Cardiac muscle cell (in vitro differentiated cells and primary cell): ENCODE measurements around the gene RDH12. TPM values are rescaled to one million over a fixed set of nuclear protein-coding genes. Genes with fewer than 3 reads are reported as not detected.
A peak's percentile ranks its signal among the peaks of the same experiment; 100 is the strongest.

ENCODE experiments used
- DNase-seq, 2 donors: peaks; one replicate each; pipeline versions ENCODE4 v3.0.0 to v3.0.0-alpha.2; 2010 to 2017; ENCODE audit warnings: low read depth in 1 of 2, low spot score in 1 of 2
- H3K27ac ChIP-seq: fragments of 200-600 bp; sonication (generic); 2 replicates; pipeline ENCODE4 v1.5.1; 2016
- H3K27me3 ChIP-seq: fragments of 200-600 bp; sonication (generic); 2 replicates; pipeline ENCODE4 v1.6.0; 2016; ENCODE audit warnings: control low read depth
- H3K36me3 ChIP-seq: fragments of 200-600 bp; sonication (generic); 2 replicates; pipeline ENCODE4 v1.5.1; 2016; ENCODE audit warnings: control low read depth
- H3K4me1 ChIP-seq: fragments of 200-600 bp; sonication (generic); 2 replicates; pipeline ENCODE4 v1.8.1; 2017; ENCODE audit warnings: low read depth, mild to moderate bottlenecking, mixed run types
- H3K4me3 ChIP-seq: fragments of 200-600 bp; sonication (generic); 2 replicates; pipeline ENCODE4 v1.5.1; 2016; ENCODE audit warnings: mild to moderate bottlenecking
- H3K9me3 ChIP-seq: fragments of 200-600 bp; sonication (generic); 2 replicates; pipeline ENCODE4 v1.5.1; 2017; ENCODE audit warnings: low read depth, mild to moderate bottlenecking, control low read depth
- CTCF ChIP-seq: IDR thresholded peaks from 2 replicates; pipeline ENCODE4 v1.5.1; 2012; ENCODE audit warnings: low read depth, mild to moderate bottlenecking, low read length
- polyA plus RNA-seq: library from polyadenylated mRNA; unstranded; fragments of >200 nt; fragmentation: Nextera tagmentation; extraction: Ambion mirVana; gene quantifications from 2 replicates; pipeline ENCODE4 v1.2.1, GENCODE V29; 2016
- total RNA-seq: library from RNA; depleted of rRNA; stranded (reverse); fragments of >200 nt; gene quantifications from 2 replicates; pipeline ENCODE4 v1.2.3, GENCODE V29; 2016

The RDH12 gene
- total and polyA plus RNA-seq, 2 experiments from 2014 or later = 0.48 to 1.7 TPM

- Histone ChIP-seq H3K4me1 (no peaks in the 10 kb centered on the region), H3K27me3 (peaks cover 10% of the 10 kb centered on the region), H3K27ac (no peak overlapping the region), H3K36me3 (no peaks in the 10 kb centered on the region), H3K4me3 (no peak overlapping the region), H3K9me3 (no peaks in the 10 kb centered on the region)
- TF ChIP-seq CTCF = no peak
- peak in 1 of 2 donors; percentile 21 for DNase-seq
Measured at GRCh38 chr14:67719866-67720265, 18.2 kb downstream of the RDH12 start.

- DNase-seq = no peak
- H3K4me1 ChIP-seq = no peaks in the 10 kb centered on the region
- H3K27me3 ChIP-seq = peaks cover 10% of the 10 kb centered on the region
- no peaks in the 10 kb centered on the region for H3K9me3 ChIP-seq
- TF ChIP-seq CTCF = no peak
- no peak overlapping the region for H3K4me3 ChIP-seq
- no peak overlapping the region for H3K27ac ChIP-seq
- H3K36me3 ChIP-seq = no peaks in the 10 kb centered on the region
Measured at GRCh38 chr14:67721875-67722274, 20.2 kb downstream of the RDH12 start.

- Histone ChIP-seq H3K4me1 (no peaks in the 10 kb centered on the region), H3K36me3 (no peaks in the 10 kb centered on the region), H3K9me3 (no peaks in the 10 kb centered on the region), H3K4me3 (no peak overlapping the region), H3K27ac (no peak overlapping the region), H3K27me3 (peaks cover 10% of the 10 kb centered on the region)
- TF ChIP-seq CTCF = no peak
- DNase-seq = peak; percentile 53 to 75
Measured at GRCh38 chr14:67722293-67722692, 20.6 kb downstream of the RDH12 start.

GRCh38 chr14:67725171-67725570 lies 23.5 kb downstream of the RDH12 start:
- Histone ChIP-seq H3K36me3 (no peaks in the 10 kb centered on the region), H3K9me3 (no peaks in the 10 kb centered on the region), H3K4me3 (no peak overlapping the region), H3K4me1 (no peaks in the 10 kb centered on the region), H3K27me3 (peaks cover 7% of the 10 kb centered on the region), H3K27ac (no peak overlapping the region)
- no peak for TF ChIP-seq CTCF
- no peak for DNase-seq

- Histone ChIP-seq H3K36me3 (no peaks in the 10 kb centered on the region), H3K27me3 (no peaks in the 10 kb centered on the region), H3K4me3 (no peak overlapping the region), H3K9me3 (no peaks in the 10 kb centered on the region), H3K4me1 (no peaks in the 10 kb centered on the region), H3K27ac (no peak overlapping the region)
- no peak for TF ChIP-seq CTCF
- DNase-seq = no peak
Measured at GRCh38 chr14:67727361-67727760, 25.7 kb downstream of the RDH12 start.

GRCh38 chr14:67728258-67728657 lies 26.6 kb downstream of the RDH12 start:
- Histone ChIP-seq H3K4me1 (no peaks in the 10 kb centered on the region), H3K9me3 (no peaks in the 10 kb centered on the region), H3K27me3 (no peaks in the 10 kb centered on the region), H3K4me3 (no peak overlapping the region), H3K36me3 (no peaks in the 10 kb centered on the region), H3K27ac (no peak overlapping the region)
- TF ChIP-seq CTCF = no peak
- no peak for DNase-seq
